ENCODE results near the gene GRK5. TPM values are rescaled to one million over a fixed set of nuclear protein-coding genes. Genes with fewer than 3 reads are reported as not detected.

GRK5 gene
- total RNA-seq, 1 experiment from 2014 or later = 29.0 TPM

GRCh38 chr10:119242186-119242585 is 34.8 kb downstream of the GRK5 start:
- intact Hi-C loops (cut with micrococcal nuclease; ENCODE audit: unreplicated experiment) = no loop called here
- Histone ChIP-seq H3K9me3 (ENCODE audit: control insufficient read depth, insufficient read depth, low read depth, low read length) (no peaks in the 10 kb centered on the region), H3K36me3 (ENCODE audit: control insufficient read depth, insufficient read depth, low read length) (no peaks in the 10 kb centered on the region), H3K4me1 (ENCODE audit: control insufficient read depth, insufficient read depth, low read length) (peaks cover 37% of the 10 kb centered on the region), H3K27ac (ENCODE audit: low read length) (no peak overlapping the region), H3K27me3 (ENCODE audit: control insufficient read depth, insufficient read depth, low read length) (no peaks in the 10 kb centered on the region), H3K4me3 (ENCODE audit: low read depth in 2 of 2, low read length in 2 of 2) (no peak overlapping the region)
- no peak for TF ChIP-seq POLR2AphosphoS5 (IDR thresholded peaks at IDR 0.05; ENCODE audit: low read depth, low read length)
- TF ChIP-seq TCF7L2 (IDR thresholded peaks at IDR 0.05; ENCODE audit: low read depth, low read length) = no peak
- no peak for TF ChIP-seq SIN3A (IDR thresholded peaks at IDR 0.05; ENCODE audit: borderline replicate concordance, insufficient read depth, low read depth, low read length)
- no peak for TF ChIP-seq REST (IDR thresholded peaks at IDR 0.05; ENCODE audit: insufficient read depth in 1 of 2, low read depth in 2 of 2, low read length in 1 of 2)
- no peak for TF ChIP-seq CTCF (IDR thresholded peaks at IDR 0.05)
- CTCF ChIA-PET = interaction anchor here (0.6 kb wide), 1 partner anchor 11 kb away, joined by 3 read pairs; no protein-coding TSS in a partner anchor
- no TSS peak for BruUV-seq (replicated peaks)
- in situ Hi-C loops (cut with HindIII; ENCODE audit: low pct_unique_long_range_greater_than_20kb, low sequenced_read_pairs) = no loop called here
- no peak for ATAC-seq
- no peak for DNase-seq (ENCODE audit: low read depth, low spot score)
- POLR2A ChIA-PET = interaction anchor here (0.7 kb wide), 1 partner anchor 527 kb away, joined by 3 read pairs; no protein-coding TSS in a partner anchor

GRCh38 chr10:119243488-119243887 is 36.1 kb downstream of the GRK5 start:
- Histone ChIP-seq H3K27ac (ENCODE audit: low read length) (peak overlapping the region; percentile 44; the same call in 1 of the 2 replicates), H3K4me3 (ENCODE audit: low read depth in 2 of 2, low read length in 2 of 2) (no peak overlapping the region), H3K4me1 (ENCODE audit: control insufficient read depth, insufficient read depth, low read length) (peaks cover 37% of the 10 kb centered on the region), H3K27me3 (ENCODE audit: control insufficient read depth, insufficient read depth, low read length) (no peaks in the 10 kb centered on the region), H3K9me3 (ENCODE audit: control insufficient read depth, insufficient read depth, low read depth, low read length) (no peaks in the 10 kb centered on the region), H3K36me3 (ENCODE audit: control insufficient read depth, insufficient read depth, low read length) (no peaks in the 10 kb centered on the region)
- DNase-seq (ENCODE audit: low read depth, low spot score) (no peak), ATAC-seq (no peak)
- POLR2A ChIA-PET = no interaction called here
- BruUV-seq (replicated peaks) = no TSS peak
- intact Hi-C loops (cut with micrococcal nuclease; ENCODE audit: unreplicated experiment) (no loop called here), in situ Hi-C loops (cut with HindIII; ENCODE audit: low pct_unique_long_range_greater_than_20kb, low sequenced_read_pairs) (no loop called here)
- CTCF ChIA-PET = interaction anchor here (0.6 kb wide), 3 partner anchors 34 to 246 kb away, joined by 4 to 7 read pairs (median 6); no protein-coding TSS in a partner anchor
- TF ChIP-seq CTCF (IDR thresholded peaks at IDR 0.05) (no peak), POLR2AphosphoS5 (IDR thresholded peaks at IDR 0.05; ENCODE audit: low read depth, low read length) (no peak), SIN3A (IDR thresholded peaks at IDR 0.05; ENCODE audit: borderline replicate concordance, insufficient read depth, low read depth, low read length) (no peak), TCF7L2 (IDR thresholded peaks at IDR 0.05; ENCODE audit: low read depth, low read length) (no peak), REST (IDR thresholded peaks at IDR 0.05; ENCODE audit: insufficient read depth in 1 of 2, low read depth in 2 of 2, low read length in 1 of 2) (no peak)

Data from Panc1 (cell line).